Lung (tissue), 12 donors: ENCODE data around the gene SEC62. TPM values are rescaled to one million over a fixed set of nuclear protein-coding genes. Genes with fewer than 3 reads are reported as not detected.
A peak's percentile ranks its signal among the peaks of the same experiment; 100 is the strongest.

Source experiments
- ATAC-seq: fragments of 200-7000 bp; cut with Tn5 transposase; one replicate; pipeline ENCODE4 v1.9.1; 2020; ENCODE audit warnings: moderate number of reproducible peaks; ENCODE audit not compliant: insufficient read depth, low FRiP score
- DNase-seq, 3 donors: peaks; one replicate each; pipeline ENCODE4 v3.0.0-alpha.2; 2013 to 2017
- H3K27ac ChIP-seq, 2 donors: one replicate each; pipeline ENCODE4 v1.5.1; 2013; ENCODE audit warnings: mild to moderate bottlenecking in 2 of 2, moderate library complexity in 2 of 2, control low read depth in 1 of 2, inconsistent platforms in 1 of 2, low read depth in 1 of 2, low read length in 1 of 2
- H3K27me3 ChIP-seq, 3 donors: one replicate each; pipeline ENCODE4 v1.5.1; 2013; ENCODE audit warnings: low read length in 2 of 3; ENCODE audit not compliant: control insufficient read depth in 3 of 3, insufficient read depth in 3 of 3
- H3K36me3 ChIP-seq, 4 donors: one replicate each; pipeline ENCODE4 v1.5.1; 2013; ENCODE audit warnings: low read length in 4 of 4, mild to moderate bottlenecking in 1 of 4, moderate library complexity in 1 of 4; ENCODE audit not compliant: control insufficient read depth in 4 of 4, insufficient read depth in 4 of 4
- H3K4me1 ChIP-seq, 5 donors: one replicate each; pipeline ENCODE4 v1.5.1; 2013; ENCODE audit warnings: low read length in 5 of 5, mild to moderate bottlenecking in 2 of 5, moderate library complexity in 1 of 5; ENCODE audit not compliant: control insufficient read depth in 5 of 5, insufficient read depth in 5 of 5
- H3K4me3 ChIP-seq: one replicate; pipeline ENCODE4 v1.5.1; 2013; ENCODE audit warnings: mild to moderate bottlenecking, control low read depth, moderate library complexity
- H3K9ac ChIP-seq, 2 donors: one replicate each; pipeline ENCODE4 v1.5.1; 2013; ENCODE audit warnings: low read length in 2 of 2, control low read depth in 1 of 2; ENCODE audit not compliant: insufficient read depth in 1 of 2
- H3K9me3 ChIP-seq, 4 donors: one replicate each; pipeline ENCODE4 v1.5.1; 2013; ENCODE audit warnings: low read length in 3 of 4, mild to moderate bottlenecking in 1 of 4, moderate library complexity in 1 of 4; ENCODE audit not compliant: control insufficient read depth in 4 of 4, insufficient read depth in 3 of 4
- WGBS, 2 donors: extraction: QIAGEN DNeasy Blood & Tissue Kit; methylation state at CpG; one replicate each; pipeline ENCODE4 v1.1.7; 2013; 5-methylcytosine and 5-hydroxymethylcytosine counted together
- polyA plus RNA-seq, 2 donors: library from polyadenylated mRNA; stranded (reverse); fragments of 200-250 nt; gene quantifications; one replicate each; pipeline ENCODE4 v1.2.1, GENCODE V29; 2013
- total RNA-seq, 2 donors: library from RNA; depleted of rRNA in 1 of 2; stranded (reverse); fragments of >200 nt in 1 of 2; gene quantifications; one replicate each; pipeline ENCODE4 v1.2.1, GENCODE V29; 2014 to 2021
- TF ChIP-seq, protein P1 (sequence below): IDR thresholded peaks from 2 replicates; pipeline ENCODE4 v1.5.1; 2012; ENCODE audit warnings: mild to moderate bottlenecking; ENCODE audit errors: control extremely low read depth, extremely low read depth
- donor health status: control.
- donor health status: control.
- donor health status: Bipolar disorder and iron deficiency.
- donor health status: healthy.
- donor health status: DM: yes; HTN: yes; CAD: no.

SEC62 gene
- total and polyA plus RNA-seq, 4 donors = 55.2 to 96.5 (median 62.7) TPM

DNA sequence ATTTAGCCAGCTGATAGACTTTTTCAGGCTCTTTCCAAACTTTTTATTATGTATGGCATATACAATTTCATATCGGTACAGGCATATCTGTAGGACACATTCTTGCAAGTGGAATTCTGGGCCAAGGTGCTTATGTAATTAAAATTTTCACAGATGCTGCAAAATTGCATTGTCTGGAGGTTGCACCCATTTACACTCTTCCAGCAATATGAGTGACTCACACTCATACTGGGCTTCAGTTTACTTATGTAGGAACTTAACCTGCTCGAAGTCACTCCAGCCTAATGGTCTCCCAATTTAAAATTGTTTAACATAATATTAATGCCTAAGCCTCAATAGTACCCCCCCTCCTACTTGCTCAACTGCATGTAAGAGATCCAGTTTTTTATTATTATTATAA is 11.2 kb upstream of the SEC62 start:
- Histone ChIP-seq H3K9ac (no peak overlapping the region), H3K36me3 (no peaks in the 10 kb centered on the region), H3K27me3 (peaks cover 0 to 5% (median 0%) of the 10 kb centered on the region in 3 donors), H3K4me1 (no peaks in the 10 kb centered on the region), H3K9me3 (no peaks in the 10 kb centered on the region), H3K4me3 (no peak overlapping the region), H3K27ac (no peak overlapping the region)
- TF ChIP-seq, protein P1, sequence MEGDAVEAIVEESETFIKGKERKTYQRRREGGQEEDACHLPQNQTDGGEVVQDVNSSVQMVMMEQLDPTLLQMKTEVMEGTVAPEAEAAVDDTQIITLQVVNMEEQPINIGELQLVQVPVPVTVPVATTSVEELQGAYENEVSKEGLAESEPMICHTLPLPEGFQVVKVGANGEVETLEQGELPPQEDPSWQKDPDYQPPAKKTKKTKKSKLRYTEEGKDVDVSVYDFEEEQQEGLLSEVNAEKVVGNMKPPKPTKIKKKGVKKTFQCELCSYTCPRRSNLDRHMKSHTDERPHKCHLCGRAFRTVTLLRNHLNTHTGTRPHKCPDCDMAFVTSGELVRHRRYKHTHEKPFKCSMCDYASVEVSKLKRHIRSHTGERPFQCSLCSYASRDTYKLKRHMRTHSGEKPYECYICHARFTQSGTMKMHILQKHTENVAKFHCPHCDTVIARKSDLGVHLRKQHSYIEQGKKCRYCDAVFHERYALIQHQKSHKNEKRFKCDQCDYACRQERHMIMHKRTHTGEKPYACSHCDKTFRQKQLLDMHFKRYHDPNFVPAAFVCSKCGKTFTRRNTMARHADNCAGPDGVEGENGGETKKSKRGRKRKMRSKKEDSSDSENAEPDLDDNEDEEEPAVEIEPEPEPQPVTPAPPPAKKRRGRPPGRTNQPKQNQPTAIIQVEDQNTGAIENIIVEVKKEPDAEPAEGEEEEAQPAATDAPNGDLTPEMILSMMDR = no peak
- ATAC-seq (no peak), DNase-seq (no peak)
- 80 to 89% methylated on average over 2 of the region's 2 CpGs for WGBS, 2 donors

DNA sequence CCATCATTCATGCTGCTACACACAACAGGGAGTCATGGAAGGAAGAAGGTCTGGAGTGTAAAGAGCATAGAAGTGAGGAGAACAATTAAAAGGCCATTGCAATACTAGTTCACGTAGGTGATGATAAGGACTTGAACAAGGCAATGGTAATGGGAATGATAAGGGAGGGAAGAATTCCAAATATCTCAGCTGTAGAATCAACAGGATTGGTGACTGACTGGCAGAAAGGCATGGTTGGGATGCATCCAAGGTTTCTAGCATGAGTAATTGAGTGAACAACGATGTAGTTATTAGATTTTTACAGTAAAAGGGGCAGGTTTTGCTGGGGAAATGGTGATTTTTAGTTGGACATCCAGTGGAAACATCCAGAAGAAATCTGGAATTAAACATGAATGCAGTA is 2.4 kb upstream of the SEC62 start:
- H3K9ac ChIP-seq = no peak overlapping the region
- TF ChIP-seq, protein P1 = no peak
- H3K9me3 ChIP-seq = no peaks in the 10 kb centered on the region
- H3K4me3 ChIP-seq = no peak overlapping the region
- 59 to 78% methylated on average over 2 of the region's 2 CpGs for WGBS, 2 donors
- ATAC-seq = no peak
- H3K27ac ChIP-seq = no peak overlapping the region
- no peak for DNase-seq
- peaks cover 0 to 5% (median 0%) of the 10 kb centered on the region in 3 donors for H3K27me3 ChIP-seq
- H3K4me1 ChIP-seq = peaks cover 0 to 23% (median 2%) of the 10 kb centered on the region in 5 donors
- no peaks in the 10 kb centered on the region for H3K36me3 ChIP-seq

DNA sequence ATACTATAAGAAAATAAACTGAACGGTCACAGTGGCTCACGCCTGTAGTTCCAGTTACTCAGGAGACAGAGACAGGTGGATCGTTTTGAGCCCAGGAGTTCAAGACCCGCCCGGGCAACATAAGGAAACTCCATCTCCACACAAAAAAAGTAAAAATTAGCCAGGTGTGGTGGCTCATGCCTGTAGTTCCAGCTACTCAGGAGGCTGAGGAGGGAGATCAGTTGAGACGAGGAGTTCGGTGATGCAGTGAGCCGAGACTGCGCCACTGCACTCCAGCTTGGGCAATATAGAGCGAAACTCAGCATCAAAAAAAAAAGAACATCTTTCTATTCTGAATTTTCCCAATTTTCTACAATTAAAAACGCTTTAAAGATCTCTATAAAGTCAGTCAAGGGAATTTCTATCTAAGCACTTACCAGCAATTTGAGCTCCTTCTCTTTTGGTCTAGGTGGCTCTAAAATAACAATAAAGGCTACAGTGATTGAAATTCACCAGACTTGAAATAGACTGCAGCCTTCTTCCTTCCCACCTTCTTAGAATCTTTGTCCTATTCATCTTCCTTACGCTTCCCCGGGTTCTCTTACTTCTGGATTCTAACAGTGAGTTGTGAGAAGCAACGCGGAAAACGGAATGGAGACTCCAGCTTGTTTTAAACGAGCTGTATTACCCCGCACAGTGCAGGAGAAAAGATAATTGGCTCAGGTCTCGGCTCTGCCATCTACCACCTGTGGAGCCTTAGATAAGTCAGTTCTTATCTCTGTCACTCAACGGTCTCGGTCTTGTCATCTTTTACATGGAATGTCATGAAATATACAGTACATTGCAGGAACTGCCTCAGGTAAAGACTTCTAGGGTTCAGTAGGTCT is 812 bp upstream of the SEC62 start:
- Histone ChIP-seq H3K27ac (peak overlapping the region; percentile 83 to 99), H3K27me3 (no peaks in the 10 kb centered on the region), H3K4me1 (peaks cover 0 to 25% (median 2%) of the 10 kb centered on the region in 5 donors), H3K36me3 (peaks cover 0 to 2% (median under 1%) of the 10 kb centered on the region in 4 donors), H3K9ac (peak overlapping the region; percentile 87 to 97), H3K4me3 (peak overlapping the region; percentile 96), H3K9me3 (no peaks in the 10 kb centered on the region)
- 70% methylated on average over 21 of the region's 21 CpGs for WGBS, 2 donors
- DNase-seq (peak in 2 of 3 donors; percentile 20 to 53), ATAC-seq (no peak)
- TF ChIP-seq, protein P1 = no peak
